GM11168 (cell line): ENCODE data around the gene CAMTA1.

ENCODE experiments used
- in situ Hi-C: fragments of 300-500 bp; cut with MboI; formaldehyde crosslinking; loops from one replicate; pipeline ENCODE4 v1.12.0; 2022; ENCODE audit warnings: low sequenced_read_pairs; ENCODE audit not compliant: unreplicated experiment

The CAMTA1 gene

DNA sequence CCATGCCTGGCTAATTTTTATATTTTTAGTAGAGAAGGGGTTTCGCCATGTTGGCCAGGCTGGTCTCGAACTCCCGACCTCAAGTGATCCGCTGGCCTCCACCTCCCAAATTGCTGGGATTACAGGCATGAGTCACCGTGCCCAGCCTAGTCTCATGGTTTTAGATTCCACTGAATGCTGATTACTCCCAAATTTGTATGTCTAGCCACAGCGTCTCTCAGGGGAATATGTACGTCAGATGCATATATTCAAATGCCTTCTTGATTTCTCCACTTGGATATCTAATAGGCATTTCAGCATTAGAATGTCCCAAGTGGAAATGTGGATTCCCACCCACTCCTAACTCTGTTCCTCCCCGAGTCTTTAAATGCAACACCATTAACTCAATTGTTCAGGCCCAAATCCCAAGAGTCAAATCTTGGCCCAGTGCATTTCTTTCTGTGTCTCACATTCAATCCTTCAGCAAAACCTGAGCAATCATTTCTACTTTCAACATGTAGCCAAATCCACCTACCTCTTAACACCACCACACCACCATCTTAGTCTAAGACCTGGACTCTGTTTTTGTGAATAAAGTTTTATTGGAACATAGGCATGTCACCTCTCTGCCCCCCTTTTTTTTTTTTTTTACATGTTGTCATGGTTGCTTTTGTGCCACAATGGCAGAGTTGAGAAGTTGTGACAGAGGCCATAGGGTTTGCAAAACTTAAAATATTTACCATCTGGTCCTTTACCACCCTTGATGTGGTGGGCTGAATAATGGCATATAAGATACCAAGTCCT, 9.8 kb upstream of the CAMTA1 start:
- in situ Hi-C loops: no loop called here

DNA sequence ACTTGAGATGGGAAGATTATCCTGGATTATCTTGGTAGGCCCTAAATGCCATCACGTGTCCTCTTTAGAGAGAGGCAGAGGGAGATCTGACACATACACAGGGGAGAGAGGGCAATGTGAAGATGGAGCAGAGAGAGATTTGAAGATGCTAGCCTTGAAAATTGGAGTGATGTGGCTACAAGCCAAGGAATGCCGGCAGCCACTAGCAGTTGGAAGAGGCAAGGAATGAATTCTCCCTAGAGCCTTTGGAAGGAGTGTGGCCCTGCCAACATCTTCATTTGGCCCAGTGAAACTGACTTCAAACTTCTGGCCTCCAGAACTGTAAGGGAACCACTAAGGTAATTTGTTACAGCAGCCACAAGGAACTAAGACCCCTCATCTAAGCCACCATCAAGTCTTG, 8.9 kb upstream of the CAMTA1 start:
- in situ Hi-C loops: no loop called here

DNA sequence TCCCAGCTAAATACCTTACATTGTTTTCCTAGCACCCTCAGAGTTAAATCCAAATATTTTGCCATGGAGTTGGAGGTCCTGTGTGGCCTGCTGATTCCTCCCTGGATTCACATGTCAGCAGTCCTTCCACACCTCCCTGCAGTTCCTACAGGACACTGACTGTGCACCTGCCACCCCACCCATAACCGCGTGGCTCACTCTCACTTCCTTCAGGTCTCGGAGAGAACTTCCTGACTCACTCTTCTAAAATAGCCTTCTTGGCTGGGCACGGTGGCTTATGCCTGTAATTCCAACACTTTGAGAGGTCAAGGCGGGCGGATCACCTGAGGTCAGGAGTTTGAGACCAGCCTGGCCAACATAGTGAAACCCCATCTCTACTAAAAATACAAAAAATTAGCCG, 8.4 kb upstream of the CAMTA1 start:
- in situ Hi-C loops: no loop called here

DNA sequence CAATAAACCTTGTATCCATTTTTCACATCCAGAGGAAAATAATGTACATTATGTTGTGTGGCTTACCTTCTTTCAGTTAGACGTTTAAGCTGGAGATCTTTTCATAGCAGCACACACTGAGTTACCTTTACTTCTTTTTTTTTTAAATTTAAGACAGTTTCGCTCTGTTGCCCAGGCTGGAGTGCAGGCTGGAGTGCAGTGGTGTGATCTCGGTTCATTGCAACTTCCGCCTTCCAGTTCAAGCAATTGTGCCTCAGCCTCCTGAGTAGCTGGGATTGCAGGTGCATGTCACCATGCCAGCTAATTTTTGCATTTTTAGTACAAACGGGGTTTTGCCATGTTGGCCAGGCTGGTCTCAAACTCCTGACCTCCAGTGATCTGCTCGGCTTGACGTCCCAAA, 7.4 kb upstream of the CAMTA1 start:
- in situ Hi-C loops: no loop called here

DNA sequence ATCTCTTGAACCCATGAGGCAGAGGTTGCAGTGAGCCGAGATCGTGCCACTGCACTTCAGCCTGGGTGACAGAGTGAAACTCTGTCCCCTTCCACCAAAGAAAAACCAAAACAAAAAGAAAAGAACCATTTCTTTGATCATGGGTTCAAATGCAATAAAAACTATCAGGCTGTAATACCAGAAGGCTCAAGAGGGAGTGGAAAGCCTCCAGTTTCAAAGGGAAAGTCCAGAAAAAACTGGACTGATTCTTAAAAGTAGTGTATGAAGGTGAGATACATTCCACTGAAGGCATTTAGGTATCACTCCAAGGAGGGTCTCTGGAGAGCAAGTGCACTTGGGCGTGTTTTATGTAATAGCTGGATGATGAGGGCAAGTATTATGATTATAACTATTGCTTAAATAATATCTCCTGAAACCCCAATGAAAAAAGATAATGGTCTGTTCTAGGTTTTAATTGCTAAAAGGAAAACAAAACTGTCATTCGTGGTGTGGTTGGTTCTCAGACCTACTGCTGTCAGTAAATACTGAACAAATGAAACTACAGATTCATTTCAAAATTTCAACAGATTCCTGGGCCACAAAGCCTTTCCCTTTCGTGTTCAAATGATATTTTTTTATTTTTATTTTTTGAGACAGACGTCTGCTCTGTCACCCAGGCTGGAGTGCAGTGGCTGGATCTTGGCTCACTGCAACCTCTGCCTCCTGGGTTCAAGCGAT, 6.0 kb upstream of the CAMTA1 start:
- in situ Hi-C loops: no loop called here

DNA sequence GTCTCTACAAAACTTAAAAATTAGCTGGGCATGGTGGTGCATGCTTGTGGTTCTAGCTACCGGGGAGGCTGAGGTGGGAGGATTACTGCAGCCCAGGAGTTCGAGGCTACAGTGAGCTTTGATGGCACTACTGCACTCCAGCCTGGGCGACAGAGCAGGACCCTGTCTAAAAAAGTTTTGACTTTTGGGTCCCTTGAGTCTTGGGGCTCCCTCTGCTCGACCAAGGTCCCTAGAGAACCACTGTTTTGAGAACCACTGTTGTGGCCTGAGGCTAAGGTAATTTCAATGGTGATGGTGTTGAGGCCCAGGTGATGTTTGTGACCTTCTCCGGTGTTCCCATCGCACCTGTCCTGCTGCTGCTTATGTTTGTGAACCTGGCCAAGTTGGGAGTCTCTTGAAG, 3.1 kb upstream of the CAMTA1 start:
- in situ Hi-C loops: no loop called here

DNA sequence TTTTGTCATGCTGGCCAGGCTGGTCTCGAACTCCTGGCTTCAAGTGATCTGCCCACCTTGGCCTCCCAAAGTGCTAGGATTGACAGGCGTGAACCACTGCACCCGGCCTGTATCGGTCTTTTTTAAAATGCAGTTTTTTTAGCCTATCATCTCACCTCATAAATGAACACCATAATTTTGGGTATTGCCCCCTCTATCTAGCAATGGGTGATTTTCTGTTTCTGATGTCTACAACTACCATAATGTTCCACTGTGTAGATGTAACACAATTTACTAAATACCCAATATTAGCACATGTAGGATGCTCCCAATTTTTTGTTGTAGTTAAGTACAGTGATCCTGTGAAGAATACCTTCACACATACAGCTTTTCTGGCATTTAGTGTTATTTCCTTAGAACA, 2.0 kb upstream of the CAMTA1 start:
- in situ Hi-C loops: no loop called here

DNA sequence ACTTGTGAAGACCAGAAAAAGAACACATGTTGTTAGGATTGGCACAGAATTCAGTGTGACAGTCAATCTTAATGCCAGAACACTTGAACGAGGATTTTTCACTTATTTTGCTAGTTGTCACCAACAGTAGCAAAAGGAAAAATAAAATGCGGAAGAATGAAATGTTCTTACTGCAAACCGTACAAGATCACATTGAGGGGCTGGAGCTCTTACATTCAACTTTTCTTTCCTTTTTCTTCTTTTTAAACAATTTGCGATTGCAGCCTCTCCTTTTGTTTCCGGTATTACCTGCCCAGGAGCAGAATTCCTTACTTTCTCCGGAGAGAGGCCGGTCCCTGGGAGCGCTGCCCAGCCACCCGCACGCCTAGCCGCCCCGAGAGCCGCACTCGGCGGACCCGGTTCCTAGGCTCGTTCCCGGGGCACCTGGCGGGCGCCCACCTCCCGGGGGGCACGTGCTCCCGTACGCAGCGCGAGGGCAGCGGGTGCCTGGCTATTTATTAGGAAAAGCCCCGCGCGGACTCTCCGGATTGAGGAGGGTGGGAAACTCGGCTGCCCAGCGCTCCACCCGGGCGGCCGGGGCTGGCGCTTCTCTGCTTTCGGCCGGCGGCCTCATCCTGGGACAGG, 1.2 kb upstream of the CAMTA1 start:
- in situ Hi-C loops: no loop called here

DNA sequence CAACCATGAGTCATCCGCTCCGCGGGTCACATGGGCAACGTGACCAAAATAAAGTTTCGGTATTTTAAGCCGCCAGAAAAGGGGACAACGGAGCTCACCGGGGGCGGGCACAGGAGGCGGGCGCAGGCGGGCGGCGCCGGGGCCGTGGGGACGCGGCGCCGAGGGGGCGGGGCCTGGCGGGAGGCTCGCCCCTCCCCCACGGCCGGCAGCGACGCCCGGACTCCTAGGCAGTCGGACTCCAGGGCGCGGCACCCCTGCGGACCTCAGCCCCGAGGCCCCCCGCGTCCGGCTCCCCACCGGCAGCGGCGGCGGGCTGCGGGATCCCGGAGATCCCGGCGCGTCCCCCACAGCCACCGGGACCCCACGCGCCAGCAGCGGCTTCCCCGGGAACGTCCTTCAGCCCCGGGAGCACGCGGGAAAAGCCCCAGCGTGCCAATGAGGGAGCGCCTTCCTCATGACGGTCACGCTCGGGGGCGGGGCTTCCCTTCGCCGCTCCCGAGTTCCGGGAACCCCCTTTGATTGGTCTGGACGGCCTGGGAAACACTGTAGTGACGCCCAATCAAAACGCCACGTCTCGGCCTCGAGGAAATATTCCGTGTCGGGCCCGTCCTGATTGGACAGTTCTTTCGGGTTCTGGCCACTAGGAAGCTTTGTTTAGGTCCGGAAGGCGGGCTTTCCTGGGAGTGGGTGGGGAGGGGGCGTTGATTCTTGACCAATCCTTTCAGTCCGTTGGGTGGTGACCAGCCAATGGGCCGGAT, 515 bp upstream of the CAMTA1 start:
- in situ Hi-C loops: no loop called here

DNA sequence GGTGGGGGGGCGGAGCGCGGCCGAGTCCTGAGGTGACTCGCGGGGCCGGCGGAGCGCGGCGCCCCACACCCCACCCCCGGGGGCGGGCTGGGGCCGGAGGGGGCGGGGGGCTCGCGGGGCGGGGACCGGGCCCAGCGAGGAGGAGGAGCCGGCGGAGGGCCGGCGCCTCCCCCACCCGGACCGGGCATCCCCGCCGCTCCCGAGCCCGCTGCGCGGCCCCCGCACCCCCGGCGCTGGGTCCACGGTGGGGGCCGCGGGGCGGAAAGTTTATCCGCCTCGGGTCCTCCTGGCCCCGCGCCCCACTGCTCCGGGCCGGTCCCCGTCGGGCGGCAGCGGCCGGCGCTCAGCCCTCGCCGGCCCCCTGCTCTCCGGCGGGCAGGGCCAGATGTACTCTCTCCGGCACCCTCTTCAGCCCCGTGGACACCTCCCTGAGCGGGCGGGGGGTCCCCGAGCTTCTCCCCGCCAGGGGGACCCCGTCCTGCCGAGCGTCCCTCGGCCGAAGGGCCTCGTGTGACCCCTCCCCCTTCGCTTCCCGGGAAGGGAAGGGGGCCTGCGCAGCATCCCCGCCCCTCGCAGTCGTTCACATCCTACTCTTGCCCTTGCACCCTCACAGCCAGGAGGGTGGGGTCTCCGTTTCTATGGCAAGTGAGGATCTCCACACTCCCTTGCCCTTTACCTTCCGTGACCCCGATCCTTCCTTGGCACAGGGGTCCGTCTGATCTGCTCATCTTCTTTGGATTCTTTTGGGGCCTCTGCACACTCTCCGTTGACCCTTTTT, 663 bp downstream of the CAMTA1 start:
- in situ Hi-C loops: no loop called here

DNA sequence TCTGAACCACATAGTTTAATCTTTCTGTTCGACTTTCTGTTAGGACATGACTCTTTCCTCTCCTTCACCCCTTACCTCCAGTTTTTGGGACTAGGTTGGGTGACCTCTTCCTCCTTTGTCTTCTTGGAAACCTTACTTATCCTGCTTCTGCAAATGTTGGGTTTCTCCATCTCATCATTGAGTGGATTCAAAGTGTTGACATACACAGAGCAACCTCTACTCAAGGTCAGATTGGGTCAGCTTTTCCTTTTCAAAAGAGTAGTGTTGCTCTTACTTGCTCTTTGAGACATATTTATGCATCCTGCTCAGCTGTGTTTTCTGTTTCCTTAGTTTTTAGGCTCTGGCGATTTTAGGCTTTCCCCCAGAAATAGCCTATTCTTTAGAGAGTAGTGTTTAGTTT, 3.7 kb downstream of the CAMTA1 start:
- in situ Hi-C loops: no loop called here

DNA sequence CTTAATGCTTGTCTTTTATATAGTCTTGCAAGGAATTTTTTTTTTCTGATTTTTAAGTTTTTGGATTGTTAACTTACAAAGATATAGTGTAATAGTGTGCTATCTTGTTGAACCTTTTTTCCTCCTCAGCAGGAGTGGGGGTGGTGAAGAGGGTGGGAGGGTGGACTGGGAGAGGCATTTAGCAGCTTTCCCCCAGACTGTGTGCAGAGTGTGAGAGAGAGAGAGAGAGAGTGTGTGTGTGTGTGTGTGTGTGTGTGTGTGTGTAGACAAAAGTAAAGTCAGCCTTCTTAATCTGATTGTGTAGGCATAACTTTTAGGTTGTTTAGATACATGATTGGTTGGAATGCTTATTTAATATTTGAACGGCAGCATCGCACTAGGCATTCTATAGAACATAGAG, 4.9 kb downstream of the CAMTA1 start:
- in situ Hi-C loops: no loop called here

DNA sequence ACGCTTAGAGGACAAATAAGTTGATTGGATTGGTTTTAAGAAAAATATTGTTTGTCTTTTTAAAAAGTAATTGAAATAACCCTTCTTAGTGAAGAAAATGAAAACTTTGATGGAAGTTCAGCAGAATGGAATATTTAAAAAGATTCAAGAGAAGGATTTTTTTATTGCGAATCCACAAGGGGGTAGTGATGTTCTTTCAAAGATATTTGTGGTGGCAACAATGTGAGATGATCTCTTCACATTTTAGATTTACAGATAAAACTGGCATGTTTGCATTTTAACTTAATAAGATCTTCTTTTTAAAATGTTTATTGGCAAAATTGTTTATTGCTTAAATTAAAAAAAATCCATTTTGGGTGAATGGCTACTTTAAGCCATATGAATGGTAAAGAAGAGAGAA, 8.9 kb downstream of the CAMTA1 start:
- in situ Hi-C loops: no loop called here

DNA sequence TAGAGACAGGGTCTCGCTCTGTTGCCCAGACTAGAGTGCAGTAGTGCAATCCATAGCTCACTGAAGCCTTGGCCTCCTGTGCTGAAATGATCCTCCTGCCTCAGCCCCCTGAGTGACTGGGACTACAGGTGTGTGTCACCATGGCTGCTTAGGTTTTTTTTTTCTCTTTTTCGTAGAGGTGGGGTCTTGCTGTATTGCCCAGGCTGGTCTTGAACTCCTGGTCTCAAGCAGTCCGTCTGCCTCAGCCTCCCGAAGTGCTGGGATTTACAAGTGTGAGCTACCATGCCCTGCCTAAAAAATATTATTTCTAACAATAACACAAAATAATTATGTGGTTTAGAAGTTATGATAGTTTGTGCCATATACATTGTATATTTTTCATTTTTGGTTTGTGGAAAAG, 9.9 kb downstream of the CAMTA1 start:
- in situ Hi-C loops: no loop called here

DNA sequence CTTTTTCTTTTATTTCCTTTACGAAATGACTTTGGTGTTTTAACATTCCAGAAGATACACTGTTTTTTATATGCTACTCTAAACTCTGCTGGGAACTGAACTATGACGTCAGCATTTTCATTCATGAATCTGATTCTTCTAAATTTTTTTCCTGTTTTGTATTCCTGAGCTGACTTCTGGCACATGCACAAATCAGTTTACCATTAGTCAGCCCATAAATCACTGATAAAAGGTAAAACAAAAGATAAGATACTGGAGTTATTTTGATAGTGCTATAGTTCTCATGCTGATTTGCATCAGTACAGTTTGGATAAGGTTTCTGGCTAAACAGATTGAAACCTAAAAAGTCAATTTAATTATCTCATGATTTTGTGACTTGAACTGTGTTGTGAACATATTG, 10.4 kb downstream of the CAMTA1 start:
- in situ Hi-C loops: no loop called here

DNA sequence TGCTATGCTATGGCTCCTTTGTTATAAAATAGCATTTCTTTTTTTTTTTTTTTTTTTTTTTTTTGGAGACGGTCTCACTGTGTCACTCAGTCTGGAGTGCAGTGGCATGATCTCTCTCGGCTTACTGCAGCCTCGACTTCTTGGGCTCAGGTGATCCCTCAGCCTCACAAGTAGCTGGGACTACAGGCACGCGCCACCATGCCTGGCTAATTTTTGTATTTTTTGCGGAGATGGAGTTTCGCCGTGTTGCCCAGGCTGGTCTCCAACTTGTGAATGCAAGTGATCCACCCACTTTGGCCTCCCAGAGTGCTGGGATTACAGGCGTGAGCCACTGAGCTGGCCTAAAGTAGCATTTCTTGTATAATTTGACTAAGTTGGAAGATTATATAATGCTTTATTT, 10.8 kb downstream of the CAMTA1 start:
- in situ Hi-C loops: no loop called here

DNA sequence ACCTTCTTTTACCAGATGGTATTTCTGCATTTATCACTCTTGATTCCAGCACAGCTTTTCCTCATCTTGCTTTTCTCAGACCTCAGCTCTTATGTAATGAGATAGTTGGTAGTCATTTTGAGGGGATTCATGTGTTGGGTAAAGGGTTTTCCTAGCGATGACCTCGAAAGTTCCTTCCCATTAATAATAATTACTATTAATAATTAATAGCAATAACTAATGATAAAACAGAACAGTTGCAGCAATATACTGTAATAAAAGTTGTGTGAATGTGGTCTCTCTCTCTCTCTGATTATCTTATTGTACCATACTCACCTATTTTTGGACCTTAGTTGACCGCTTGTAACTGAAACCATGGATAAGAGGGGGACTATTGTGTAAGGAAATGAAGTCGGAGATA, 14.2 kb downstream of the CAMTA1 start:
- in situ Hi-C loops: no loop called here

DNA sequence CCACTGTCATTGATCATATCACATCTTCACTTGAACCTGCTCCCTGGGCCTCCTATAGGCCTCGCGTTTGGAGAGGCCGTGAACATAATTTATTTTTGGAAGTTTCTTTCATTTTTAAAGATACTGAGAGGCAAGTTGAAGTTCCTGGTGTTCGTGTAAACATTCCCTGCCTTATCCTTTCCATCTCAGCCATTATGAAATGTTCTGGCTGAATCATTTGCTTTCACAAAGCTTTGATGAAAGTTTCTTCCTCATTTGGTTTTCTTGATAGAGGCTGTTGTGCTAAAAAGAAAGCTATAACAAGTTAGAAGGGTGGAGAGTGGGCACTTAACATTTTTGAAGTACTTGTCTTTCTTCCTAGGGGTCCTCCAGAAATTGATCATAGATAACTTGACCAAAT, 15.5 kb downstream of the CAMTA1 start:
- in situ Hi-C loops: no loop called here

DNA sequence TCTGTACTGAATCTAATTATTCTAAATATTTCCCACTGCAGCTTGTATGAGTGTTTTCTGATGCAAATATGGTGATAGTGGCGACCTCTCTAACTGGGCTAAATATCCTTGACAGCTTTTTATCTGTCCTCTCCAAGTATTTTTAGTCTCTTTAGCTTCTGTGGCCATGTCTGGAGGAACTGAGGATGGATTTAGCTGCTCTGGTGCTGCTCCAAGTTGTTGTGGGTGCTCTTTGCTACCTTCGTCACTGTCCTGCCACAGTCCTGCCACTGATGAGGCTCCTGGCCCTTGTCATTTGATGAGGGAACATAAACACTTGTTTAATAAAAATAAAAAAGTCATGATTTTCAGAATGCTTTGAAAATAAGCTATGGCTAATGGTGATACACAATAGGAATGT, 15.9 kb downstream of the CAMTA1 start:
- in situ Hi-C loops: no loop called here

DNA sequence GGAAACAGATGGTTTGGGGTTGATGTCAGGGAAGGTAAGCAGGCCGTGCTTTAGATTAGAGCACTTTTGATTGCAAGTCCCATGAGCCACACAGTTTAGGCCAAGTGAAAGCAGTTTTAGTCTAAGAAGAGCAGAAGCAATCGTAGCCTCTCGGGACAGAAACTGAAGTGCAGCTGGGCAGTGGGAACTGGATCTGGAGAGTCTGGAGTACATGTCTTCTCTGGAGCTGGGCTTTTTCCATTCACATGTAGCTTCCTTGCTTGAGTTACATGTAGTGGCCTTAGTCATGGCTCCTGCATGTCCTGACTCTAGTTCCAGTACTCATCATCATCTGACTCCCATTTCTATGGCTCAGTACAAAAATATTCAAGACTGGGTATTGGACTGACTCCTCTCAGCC, 16.7 kb downstream of the CAMTA1 start:
- in situ Hi-C loops: no loop called here
